Measurements from ENCODE around the gene OMP. TPM values are rescaled to one million over a fixed set of nuclear protein-coding genes. Genes with fewer than 3 reads are reported as not detected.

Gene OMP
- total and polyA plus RNA-seq, 2 of the 4 experiments (the other 2 are of a cell fraction), result 0.27 TPM; not detected in 1

DNA sequence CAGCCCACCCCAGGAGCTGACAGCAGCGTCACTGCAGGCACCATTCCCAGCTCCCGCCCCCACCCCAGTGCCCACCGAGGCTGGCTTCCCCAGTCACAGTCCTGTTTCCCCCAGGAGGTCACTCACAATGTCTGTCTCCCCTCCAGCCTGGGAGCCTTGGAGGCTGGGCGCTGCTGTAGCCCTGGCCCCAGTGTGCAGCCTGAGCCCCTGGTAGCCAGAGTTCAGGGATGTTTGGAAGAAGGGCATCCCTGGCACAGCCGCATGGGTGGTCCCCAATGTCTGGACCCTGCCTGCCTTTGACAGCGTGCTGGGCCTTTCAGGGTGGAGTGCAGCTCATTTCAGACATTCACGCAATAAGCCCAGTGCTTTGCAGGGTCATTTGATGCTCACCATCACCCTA, 31.6 kb upstream of the OMP start:
- Histone ChIP-seq H2BK15ac (ENCODE audit: low read depth, low read length) (no peak overlapping the region), H2BK20ac (ENCODE audit: low read depth, low read length) (no peak overlapping the region), H3K18ac (ENCODE audit: low read depth, low read length) (no peak overlapping the region), H4K91ac (ENCODE audit: insufficient read depth, low read depth, low read length) (no peak overlapping the region), H3K27me3 (ENCODE audit: control insufficient read depth, insufficient read depth, low read length) (no peaks in the 10 kb centered on the region), H3K4me3 (ENCODE audit: insufficient read depth, low read depth, low read length) (no peak overlapping the region), H2AK5ac (ENCODE audit: low read depth, low read length) (no peak overlapping the region), H3K4ac (ENCODE audit: low read depth, low read length) (no peak overlapping the region), H4K8ac (ENCODE audit: low read depth in 2 of 2, low read length in 2 of 2) (no peak overlapping the region), H2AK9ac (replicated peaks; ENCODE audit: low read depth, low read length, poor library complexity) (no peak overlapping the region), H4K20me1 (ENCODE audit: insufficient read depth, low read length) (peaks cover 11% of the 10 kb centered on the region), H3K36me3 (ENCODE audit: control insufficient read depth, insufficient read depth, low read length) (no peaks in the 10 kb centered on the region), H3K9me3 (ENCODE audit: control insufficient read depth, insufficient read depth, low read length) (no peaks in the 10 kb centered on the region), H2BK120ac (ENCODE audit: low read depth, low read length) (no peak overlapping the region), H4K5ac (ENCODE audit: low read depth, low read length) (no peak overlapping the region), H3K4me2 (ENCODE audit: low read depth, low read length) (no peak overlapping the region), H3K56ac (ENCODE audit: extremely low read depth, insufficient read depth, low read length) (no peak overlapping the region), H3K79me1 (ENCODE audit: low read depth in 1 of 2, low read length in 2 of 2) (peaks cover 20 to 58% of the 10 kb centered on the region in 2 experiments; a peak in 3 of 4 replicates), H3K14ac (replicated peaks; ENCODE audit: low read depth, low read length) (no peak overlapping the region), H2BK5ac (ENCODE audit: low read depth, low read length, poor library complexity, severe bottlenecking) (no peak overlapping the region), H3K4me1 (ENCODE audit: control insufficient read depth, insufficient read depth, low read length) (peaks cover 37% of the 10 kb centered on the region), H3K27ac (ENCODE audit: insufficient read depth, low read length) (no peak overlapping the region), H3K23ac (ENCODE audit: low read depth, low read length) (no peak overlapping the region), H3K9ac (ENCODE audit: low read depth, low read length) (no peak overlapping the region), H3K9me1 (ENCODE audit: insufficient read depth, low read length) (peaks cover 22% of the 10 kb centered on the region), H2AFZ (replicated peaks; ENCODE audit: low read length, poor library complexity) (no peak overlapping the region)
- intact Hi-C loops (cut with micrococcal nuclease), result no loop called here
- WGBS, 2 experiments (ENCODE audit: extremely low coverage in 2 of 2, insufficient read length in 1 of 2), result 67% methylated on average over 2 of the region's 7 CpGs; no CpG with 5 or more reads in 1 of the 2 experiments
- no TSS peak for BruUV-seq (replicated peaks)
- POLR2A ChIA-PET (ENCODE audit: unreplicated experiment), result no interaction called here
- ATAC-seq (ENCODE audit: low read depth), result no peak
- CTCF ChIA-PET, result no interaction called here
- dilution Hi-C loops (cut with HindIII; ENCODE audit: low sequenced_read_pairs, unreplicated experiment), result no loop called here
- DNase-seq, result no peak
- TF ChIP-seq, protein P1, sequence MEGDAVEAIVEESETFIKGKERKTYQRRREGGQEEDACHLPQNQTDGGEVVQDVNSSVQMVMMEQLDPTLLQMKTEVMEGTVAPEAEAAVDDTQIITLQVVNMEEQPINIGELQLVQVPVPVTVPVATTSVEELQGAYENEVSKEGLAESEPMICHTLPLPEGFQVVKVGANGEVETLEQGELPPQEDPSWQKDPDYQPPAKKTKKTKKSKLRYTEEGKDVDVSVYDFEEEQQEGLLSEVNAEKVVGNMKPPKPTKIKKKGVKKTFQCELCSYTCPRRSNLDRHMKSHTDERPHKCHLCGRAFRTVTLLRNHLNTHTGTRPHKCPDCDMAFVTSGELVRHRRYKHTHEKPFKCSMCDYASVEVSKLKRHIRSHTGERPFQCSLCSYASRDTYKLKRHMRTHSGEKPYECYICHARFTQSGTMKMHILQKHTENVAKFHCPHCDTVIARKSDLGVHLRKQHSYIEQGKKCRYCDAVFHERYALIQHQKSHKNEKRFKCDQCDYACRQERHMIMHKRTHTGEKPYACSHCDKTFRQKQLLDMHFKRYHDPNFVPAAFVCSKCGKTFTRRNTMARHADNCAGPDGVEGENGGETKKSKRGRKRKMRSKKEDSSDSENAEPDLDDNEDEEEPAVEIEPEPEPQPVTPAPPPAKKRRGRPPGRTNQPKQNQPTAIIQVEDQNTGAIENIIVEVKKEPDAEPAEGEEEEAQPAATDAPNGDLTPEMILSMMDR (conservative IDR thresholded peaks at IDR 0.05; ENCODE audit: low read depth, low read length), result no peak
- TF ChIP-seq RAD21 (IDR thresholded peaks at IDR 0.05; ENCODE audit: low read length) (no peak), NFE2L2 (IDR thresholded peaks at IDR 0.05; ENCODE audit: low read depth, low read length) (no peak), MXI1 (IDR thresholded peaks at IDR 0.05; ENCODE audit: borderline replicate concordance, low read depth, low read length) (no peak), MAZ (IDR thresholded peaks at IDR 0.05; ENCODE audit: borderline replicate concordance, low read depth, low read length) (no peak), SMC3 (IDR thresholded peaks at IDR 0.05; ENCODE audit: low read depth, low read length) (no peak), RFX5 (IDR thresholded peaks at IDR 0.05; ENCODE audit: low read depth, low read length) (no peak), FOS (IDR thresholded peaks at IDR 0.05; ENCODE audit: low read depth, low read length) (no peak), CHD1 (IDR thresholded peaks at IDR 0.05; ENCODE audit: low read depth, low read length) (no peak), POLR2A (IDR thresholded peaks at IDR 0.05; ENCODE audit: low read depth, low read length) (no peak), CEBPB (IDR thresholded peaks at IDR 0.05; ENCODE audit: low read depth, low read length) (no peak), RCOR1 (IDR thresholded peaks at IDR 0.05; ENCODE audit: insufficient replicate concordance, low read length) (no peak)
- TF ChIP-seq, protein P2, sequence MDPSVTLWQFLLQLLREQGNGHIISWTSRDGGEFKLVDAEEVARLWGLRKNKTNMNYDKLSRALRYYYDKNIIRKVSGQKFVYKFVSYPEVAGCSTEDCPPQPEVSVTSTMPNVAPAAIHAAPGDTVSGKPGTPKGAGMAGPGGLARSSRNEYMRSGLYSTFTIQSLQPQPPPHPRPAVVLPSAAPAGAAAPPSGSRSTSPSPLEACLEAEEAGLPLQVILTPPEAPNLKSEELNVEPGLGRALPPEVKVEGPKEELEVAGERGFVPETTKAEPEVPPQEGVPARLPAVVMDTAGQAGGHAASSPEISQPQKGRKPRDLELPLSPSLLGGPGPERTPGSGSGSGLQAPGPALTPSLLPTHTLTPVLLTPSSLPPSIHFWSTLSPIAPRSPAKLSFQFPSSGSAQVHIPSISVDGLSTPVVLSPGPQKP (IDR thresholded peaks at IDR 0.05; ENCODE audit: borderline replicate concordance, low read depth, low read length), result no peak
- TF ChIP-seq, protein P3, sequence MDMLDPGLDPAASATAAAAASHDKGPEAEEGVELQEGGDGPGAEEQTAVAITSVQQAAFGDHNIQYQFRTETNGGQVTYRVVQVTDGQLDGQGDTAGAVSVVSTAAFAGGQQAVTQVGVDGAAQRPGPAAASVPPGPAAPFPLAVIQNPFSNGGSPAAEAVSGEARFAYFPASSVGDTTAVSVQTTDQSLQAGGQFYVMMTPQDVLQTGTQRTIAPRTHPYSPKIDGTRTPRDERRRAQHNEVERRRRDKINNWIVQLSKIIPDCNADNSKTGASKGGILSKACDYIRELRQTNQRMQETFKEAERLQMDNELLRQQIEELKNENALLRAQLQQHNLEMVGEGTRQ (IDR thresholded peaks at IDR 0.05; ENCODE audit: low read depth, low read length), result no peak
- in situ Hi-C loops (cut with MboI; ENCODE audit: low sequenced_read_pairs), result no loop called here

Measured in IMR-90 (cell line).